ENCODE results near the gene IGSF22. TPM values are rescaled to one million over a fixed set of nuclear protein-coding genes. Genes with fewer than 3 reads are reported as not detected.
A peak's percentile ranks its signal among the peaks of the same experiment; 100 is the strongest.

The IGSF22 gene
- total RNA-seq, 1 donor: 1.3 TPM

DNA sequence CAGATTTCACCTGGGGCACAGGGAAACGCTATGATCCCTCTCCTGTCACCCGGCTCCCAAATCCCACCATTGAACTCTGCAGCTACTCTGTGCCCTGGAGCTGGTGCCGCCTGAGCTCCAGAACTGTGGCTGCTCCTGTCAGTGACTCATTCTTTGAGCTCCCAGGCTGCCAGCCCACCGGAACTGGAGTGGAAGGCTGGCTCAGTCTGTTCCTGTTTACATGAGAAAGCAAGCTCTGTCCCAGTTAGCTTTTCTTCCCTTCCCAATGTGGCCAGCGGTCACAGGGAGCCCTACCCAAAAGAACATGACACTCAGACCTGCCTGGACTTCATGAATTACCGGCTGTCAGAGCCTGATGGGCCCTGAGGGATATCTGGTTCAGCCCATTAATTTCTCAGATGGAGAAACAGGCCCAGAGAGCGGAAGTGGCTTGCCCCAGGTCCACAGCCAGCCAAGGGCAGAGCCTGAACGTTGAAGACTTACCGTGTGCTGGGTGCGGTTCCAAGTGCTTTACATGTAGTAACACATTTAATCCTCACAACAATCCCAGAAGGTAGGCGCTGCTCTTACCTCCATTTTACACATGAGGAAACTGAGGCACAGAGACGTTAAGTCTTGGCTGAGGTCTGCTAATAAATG is 23.8 kb upstream of the IGSF22 start:
- TF ChIP-seq CTCF (IDR thresholded peaks at IDR 0.05; ENCODE audit: insufficient read depth, low read depth, low read length): no peak
- peak; percentile 62 for DNase-seq (ENCODE audit: low read depth)
- no peak overlapping the region for H3K4me3 ChIP-seq (ENCODE audit: low read depth, low read length)

DNA sequence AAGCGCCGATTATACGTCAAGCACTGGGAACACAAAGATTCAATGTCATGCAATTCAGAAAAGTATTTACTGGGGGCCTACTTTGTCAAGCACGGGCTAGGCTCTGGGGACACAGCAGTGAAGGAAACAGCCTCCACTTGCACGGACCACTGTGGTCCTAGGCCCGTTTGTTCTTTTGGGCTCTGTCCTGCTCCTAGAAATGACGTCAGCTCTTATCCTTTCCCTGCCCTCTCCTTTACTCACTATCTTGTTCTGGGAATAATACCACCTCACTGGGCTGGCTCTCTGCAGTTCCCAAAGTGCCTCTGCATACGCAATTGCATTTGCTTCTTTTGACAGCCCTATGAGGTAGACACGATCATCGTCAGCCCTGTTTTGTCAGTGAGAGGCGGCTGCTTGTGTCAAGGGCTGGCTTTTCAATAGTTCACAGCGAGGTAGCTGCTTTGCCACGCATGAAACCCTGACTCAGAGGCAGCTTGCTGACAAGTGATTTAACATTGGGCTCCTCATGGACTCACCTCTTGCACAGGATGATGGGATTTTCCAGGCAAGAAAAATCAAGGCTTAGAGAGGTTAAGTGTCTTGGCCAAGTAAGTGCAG is 22.9 kb upstream of the IGSF22 start:
- TF ChIP-seq CTCF (IDR thresholded peaks at IDR 0.05; ENCODE audit: insufficient read depth, low read depth, low read length): no peak
- no peak overlapping the region for H3K4me3 ChIP-seq (ENCODE audit: low read depth, low read length)
- no peak for DNase-seq (ENCODE audit: low read depth)

DNA sequence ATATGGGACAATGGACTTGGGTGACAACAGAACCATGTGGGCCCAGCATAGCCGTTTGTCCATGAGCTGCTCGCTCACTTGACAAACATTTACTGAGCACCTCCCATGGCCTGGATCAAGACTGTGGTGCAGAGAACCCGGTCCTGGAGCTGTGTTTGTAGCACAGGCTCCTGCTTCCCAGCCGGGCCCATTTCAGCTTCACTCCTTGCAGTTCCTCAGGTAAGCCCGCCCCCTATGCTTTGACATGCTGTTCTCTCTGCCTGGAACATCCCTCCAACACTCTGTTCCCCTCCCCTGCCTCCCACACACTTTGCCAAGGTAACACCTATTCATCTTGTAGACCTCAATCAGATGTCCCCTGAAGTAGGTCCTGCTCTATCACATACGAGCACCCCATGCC is 19.3 kb upstream of the IGSF22 start:
- H3K4me3 ChIP-seq (ENCODE audit: low read depth, low read length): no peak overlapping the region
- no peak for TF ChIP-seq CTCF (IDR thresholded peaks at IDR 0.05; ENCODE audit: insufficient read depth, low read depth, low read length)
- DNase-seq (ENCODE audit: low read depth): no peak

- H3K4me3 ChIP-seq (ENCODE audit: low read depth, low read length): no peak overlapping the region
- TF ChIP-seq CTCF (IDR thresholded peaks at IDR 0.05; ENCODE audit: insufficient read depth, low read depth, low read length): no peak
- DNase-seq (ENCODE audit: low read depth): no peak
These were observed 18.0 kb upstream of the IGSF22 start for GRCh38 chr11:18743900-18744514.

- TF ChIP-seq CTCF (IDR thresholded peaks at IDR 0.05; ENCODE audit: insufficient read depth, low read depth, low read length): no peak
- H3K4me3 ChIP-seq (ENCODE audit: low read depth, low read length): no peak overlapping the region
- DNase-seq (ENCODE audit: low read depth): no peak
These were observed 17.4 kb upstream of the IGSF22 start for GRCh38 chr11:18743365-18743764.

- DNase-seq (ENCODE audit: low read depth): no peak
- no peak for TF ChIP-seq CTCF (IDR thresholded peaks at IDR 0.05; ENCODE audit: insufficient read depth, low read depth, low read length)
- H3K4me3 ChIP-seq (ENCODE audit: low read depth, low read length): no peak overlapping the region
These were observed 15.8 kb upstream of the IGSF22 start for GRCh38 chr11:18741783-18742182.

Data from fibroblast of villous mesenchyme (primary cell).